Hindlimb muscle (tissue), 1 donor: ENCODE measurements around the gene SLC2A4RG. TPM values are rescaled to one million over a fixed set of nuclear protein-coding genes. Genes with fewer than 3 reads are reported as not detected.

ENCODE experiments used
- DNase-seq: peaks from one replicate; pipeline ENCODE4 v3.0.0-alpha.2; 2013
- polyA plus RNA-seq: library from polyadenylated mRNA; unstranded; fragments of 120-200 nt; gene quantifications from one replicate; pipeline ENCODE4 v1.2.1, GENCODE V29; 2013; ENCODE audit not compliant: insufficient read length

Gene SLC2A4RG
- polyA plus RNA-seq, 1 donor: 189 TPM

GRCh38 chr20:63741676-63742380 is 2.3 kb downstream of the SLC2A4RG start:
- no peak for DNase-seq

DNA sequence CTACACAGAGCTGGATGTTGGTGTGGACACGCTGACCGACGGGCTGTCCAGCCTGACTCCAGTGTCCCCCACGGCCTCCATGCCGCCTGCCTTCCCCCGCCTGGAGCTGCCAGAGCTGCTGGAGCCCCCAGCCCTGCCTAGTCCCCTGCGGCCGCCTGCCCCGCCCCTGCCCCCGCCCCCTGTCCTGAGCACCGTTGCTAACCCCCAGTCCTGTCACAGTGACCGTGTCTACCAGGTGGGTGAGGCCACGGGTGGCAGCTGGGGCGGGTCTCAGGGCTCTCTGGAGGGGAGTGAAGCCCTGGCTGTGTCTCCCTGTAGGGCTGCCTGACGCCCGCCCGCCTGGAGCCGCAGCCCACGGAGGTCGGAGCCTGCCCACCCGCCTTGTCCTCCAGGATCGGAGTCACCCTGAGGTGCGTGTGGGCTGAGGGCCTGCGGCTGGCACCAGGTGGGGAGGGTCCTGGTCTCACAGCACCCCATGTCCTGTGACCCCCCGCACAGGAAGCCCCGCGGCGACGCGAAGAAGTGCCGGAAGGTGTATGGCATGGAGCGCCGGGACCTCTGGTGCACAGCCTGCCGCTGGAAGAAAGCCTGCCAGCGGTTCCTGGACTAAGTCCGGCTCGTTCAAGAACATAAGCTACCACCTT is 2.9 kb downstream of the SLC2A4RG start:
- DNase-seq: no peak

GRCh38 chr20:63743210-63743970 is 3.8 kb downstream of the SLC2A4RG start:
- no peak for DNase-seq

DNA sequence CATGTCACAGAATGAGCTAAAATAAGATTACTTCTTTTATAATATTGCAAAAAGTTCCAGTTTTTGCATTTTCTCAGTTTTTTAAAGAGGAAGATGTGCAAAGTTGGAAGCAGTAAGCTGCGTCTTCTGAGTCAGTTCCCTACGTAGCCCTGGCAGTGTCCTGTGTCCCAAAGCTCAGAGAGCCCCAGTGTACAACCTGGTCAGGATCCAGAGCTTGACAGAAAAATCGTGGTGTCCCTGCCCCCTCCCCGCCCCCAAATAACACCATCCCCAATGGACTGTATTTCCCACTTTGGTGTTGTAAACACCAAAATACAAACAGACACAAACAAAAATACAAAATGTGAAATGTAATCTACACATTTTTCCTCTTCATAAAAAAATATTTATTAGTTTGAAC is 4.6 kb downstream of the SLC2A4RG start:
- DNase-seq: no peak

GRCh38 chr20:63744574-63745423 is 5.2 kb downstream of the SLC2A4RG start:
- DNase-seq: no peak

GRCh38 chr20:63745424-63745805 is 5.8 kb downstream of the SLC2A4RG start:
- DNase-seq: no peak

- no peak for DNase-seq
These were observed 6.6 kb downstream of the SLC2A4RG start for GRCh38 chr20:63745961-63746731.

DNA sequence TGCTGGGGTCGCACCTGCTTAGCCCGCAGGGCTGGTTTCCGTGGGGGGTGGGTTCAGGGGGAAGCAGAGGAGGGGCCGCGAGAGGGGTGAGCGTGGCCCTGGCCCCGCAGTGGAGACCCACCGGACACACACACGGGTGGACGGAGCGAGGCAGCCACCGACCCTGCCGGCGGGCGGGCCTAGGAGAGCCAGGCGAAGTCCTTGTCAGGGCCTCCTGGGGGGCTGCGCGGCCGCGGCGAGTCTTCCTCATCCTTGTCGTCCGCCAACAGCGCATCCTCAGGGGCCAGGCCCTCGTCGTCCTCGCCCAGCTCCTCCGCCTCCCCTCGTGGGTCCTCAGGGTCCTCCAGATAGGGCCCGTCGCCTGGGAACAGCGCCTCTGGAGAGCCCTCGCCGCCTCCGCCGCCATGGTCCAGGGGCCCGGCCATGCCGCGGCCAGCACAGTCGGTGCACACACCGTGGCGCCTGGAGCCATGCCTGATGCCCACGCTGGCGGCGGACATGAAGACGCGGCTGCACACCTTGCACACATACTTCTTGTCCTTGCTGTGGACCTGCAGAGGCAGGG is 7.3 kb downstream of the SLC2A4RG start:
- no peak for DNase-seq

GRCh38 chr20:63747622-63748069 is 8.1 kb downstream of the SLC2A4RG start:
- no peak for DNase-seq

GRCh38 chr20:63748070-63748933 is 8.7 kb downstream of the SLC2A4RG start:
- no peak for DNase-seq

GRCh38 chr20:63748934-63749270 is 9.3 kb downstream of the SLC2A4RG start:
- DNase-seq: no peak

DNA sequence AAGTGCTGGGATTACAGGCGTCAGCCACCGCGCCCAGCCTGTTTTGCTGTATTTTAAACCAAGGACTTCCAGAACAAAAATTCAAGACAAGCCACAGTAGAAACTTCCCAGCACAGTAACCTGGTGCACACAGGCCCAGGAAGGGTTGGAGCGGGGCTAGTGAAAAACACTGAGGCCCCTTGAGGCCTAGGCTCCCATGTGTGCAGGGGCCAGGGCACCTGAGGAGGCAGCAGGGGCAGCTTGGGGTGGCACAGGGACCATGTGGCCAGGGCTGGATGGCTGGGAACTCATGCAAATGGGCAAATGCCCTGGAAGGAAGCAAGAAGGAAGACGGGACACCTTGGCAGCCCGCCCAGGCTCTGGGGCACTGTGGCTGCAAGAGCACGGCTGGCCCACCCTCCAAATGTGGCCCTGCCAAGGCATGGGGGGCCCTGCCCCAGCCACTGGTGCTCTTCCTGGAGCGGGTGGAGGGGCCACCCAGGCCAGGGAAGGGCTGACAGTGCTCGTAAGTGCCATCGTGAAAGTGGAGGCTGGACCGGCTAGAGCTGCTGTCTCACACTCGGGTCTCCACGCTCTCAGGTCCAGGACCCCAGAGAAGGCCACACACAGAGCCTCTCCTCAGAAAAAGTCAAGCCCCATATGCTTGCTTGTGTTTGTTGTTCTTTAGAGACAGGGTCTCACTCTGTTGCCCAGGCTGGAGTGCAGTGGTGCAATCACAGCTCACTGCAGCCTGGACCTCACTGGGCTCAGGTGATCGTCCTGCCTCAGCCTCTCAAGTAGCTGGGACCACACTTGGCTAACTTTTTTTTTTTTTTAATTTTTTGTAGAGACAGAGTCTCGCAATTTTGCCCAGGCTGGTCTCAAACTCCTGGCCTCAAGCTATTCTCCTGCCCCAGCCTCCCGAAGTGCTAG is 10.3 kb downstream of the SLC2A4RG start:
- no peak for DNase-seq

DNA sequence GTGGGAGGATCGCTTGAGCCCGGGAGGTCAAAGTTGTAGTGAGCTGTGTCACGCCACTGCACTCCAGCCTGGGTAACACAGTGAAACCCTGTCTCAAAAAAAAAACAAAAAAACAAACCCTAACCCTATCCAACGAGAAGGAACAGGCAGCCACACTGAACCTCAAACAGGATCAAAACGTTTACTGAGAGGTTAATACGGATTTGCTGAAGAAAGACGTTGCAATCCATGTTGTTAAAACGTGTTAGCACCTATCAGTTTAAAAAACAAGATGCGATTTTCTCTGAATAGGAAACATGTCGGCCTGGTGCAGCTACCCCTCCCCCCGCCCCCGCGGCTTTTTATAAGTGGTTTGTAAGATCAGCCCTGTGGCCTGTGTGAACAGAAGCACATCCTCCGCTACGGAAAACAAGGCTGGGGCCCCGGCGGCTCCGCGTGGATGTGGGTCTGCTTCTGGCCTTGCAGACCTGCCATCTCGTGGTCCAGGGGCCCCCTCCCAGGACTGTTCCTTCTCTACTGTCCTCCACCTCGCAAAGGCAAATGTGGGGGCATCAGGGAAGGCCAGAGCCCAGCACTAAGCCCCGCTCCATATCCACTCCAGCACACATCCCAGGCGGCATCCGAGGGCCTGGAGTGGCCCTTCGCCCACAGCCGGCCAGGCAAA is 11.4 kb downstream of the SLC2A4RG start:
- no peak for DNase-seq

- DNase-seq: no peak
These were observed 12.1 kb downstream of the SLC2A4RG start for GRCh38 chr20:63751471-63752271.

DNA sequence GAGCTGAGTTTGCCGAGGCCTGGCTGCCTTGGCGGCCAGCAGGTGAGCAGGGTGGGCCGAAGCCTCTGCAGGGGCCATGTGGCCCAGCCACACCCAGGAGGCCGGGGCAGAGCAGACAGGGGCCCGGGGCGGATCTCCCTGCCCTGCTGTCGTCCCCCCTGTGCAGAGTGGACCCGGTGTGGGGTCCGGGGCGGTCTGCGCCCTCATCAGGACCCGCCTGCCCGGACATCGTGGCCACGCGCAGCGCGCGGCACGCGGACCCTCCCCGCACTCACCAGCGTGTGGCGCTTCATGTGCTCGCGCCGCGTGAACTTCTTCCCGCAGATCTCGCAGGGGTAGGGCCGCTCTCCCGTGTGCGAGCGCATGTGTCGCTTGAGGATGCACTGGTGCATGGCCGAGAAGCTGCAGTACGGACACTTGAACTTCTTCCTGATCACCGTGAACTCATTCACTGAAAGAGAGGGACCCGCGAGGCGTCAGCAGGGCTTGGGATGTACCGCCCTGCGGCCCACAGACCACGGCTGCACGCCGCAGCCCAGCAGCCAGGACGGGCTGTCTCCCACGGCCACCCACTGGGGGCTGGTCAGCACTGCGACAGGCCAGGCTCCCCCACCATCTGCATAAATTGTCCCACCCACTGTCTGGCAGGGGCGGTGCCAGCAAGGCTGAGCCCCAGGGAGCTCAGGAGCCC is 13.0 kb downstream of the SLC2A4RG start:
- no peak for DNase-seq

- DNase-seq: no peak
These were observed 13.8 kb downstream of the SLC2A4RG start for GRCh38 chr20:63753381-63753780.

DNA sequence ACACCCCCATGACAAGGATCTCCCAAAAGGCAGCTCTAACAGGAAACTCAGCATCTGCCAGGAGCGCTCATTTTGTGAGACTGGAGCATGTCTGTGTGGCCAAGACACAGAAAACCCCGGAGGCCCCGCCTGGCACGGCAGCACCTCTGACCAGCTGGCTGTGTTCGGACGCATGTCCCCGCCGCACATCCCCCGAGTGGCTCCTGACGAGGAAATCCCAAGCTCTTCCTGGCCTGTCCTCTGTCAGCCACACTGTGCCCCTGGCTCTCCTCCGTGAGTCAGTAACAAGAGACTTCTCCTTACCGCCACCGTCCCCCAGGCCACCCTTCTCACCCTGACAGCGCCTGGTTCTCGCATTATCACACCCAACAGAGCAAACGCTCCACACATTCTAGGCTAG is 14.4 kb downstream of the SLC2A4RG start:
- no peak for DNase-seq
